GM19463 (cell line): Measurements from ENCODE around the gene GCM1.

Experiments used
- ATAC-seq: cut with Tn5 transposase; IDR thresholded peaks from one replicate; pipeline ENCODE4 v1.9.1; 2021; ENCODE audit warnings: mild to moderate bottlenecking, moderate library complexity; ENCODE audit not compliant: unreplicated experiment

GCM1 gene

GRCh38 chr6:53152576-53152975 is 3.9 kb upstream of the GCM1 start:
- ATAC-seq = no peak

GRCh38 chr6:53151676-53152075 is 3.0 kb upstream of the GCM1 start:
- ATAC-seq = no peak

GRCh38 chr6:53144802-53145201 is 3.8 kb downstream of the GCM1 start:
- no peak for ATAC-seq

- ATAC-seq = no peak
These were observed 4.9 kb downstream of the GCM1 start for GRCh38 chr6:53143710-53144109.

- no peak for ATAC-seq
These were observed 5.8 kb downstream of the GCM1 start for GRCh38 chr6:53142810-53143209.

GRCh38 chr6:53139841-53140413 is 8.7 kb downstream of the GCM1 start:
- no peak for ATAC-seq

GRCh38 chr6:53136000-53136609 is 12.5 kb downstream of the GCM1 start:
- no peak for ATAC-seq

GRCh38 chr6:53134601-53135235 is 13.9 kb downstream of the GCM1 start:
- no peak for ATAC-seq

- ATAC-seq = no peak
These were observed 14.7 kb downstream of the GCM1 start for GRCh38 chr6:53133961-53134360.

GRCh38 chr6:53130569-53131290 is 17.9 kb downstream of the GCM1 start:
- no peak for ATAC-seq

GRCh38 chr6:53128842-53129241 is 19.8 kb downstream of the GCM1 start:
- ATAC-seq = no peak

GRCh38 chr6:53125276-53125675 is 23.4 kb downstream of the GCM1 start:
- ATAC-seq = no peak

- no peak for ATAC-seq
These were observed 24.4 kb downstream of the GCM1 start for GRCh38 chr6:53124131-53124800.

- no peak for ATAC-seq
These were observed 28.8 kb downstream of the GCM1 start for GRCh38 chr6:53119772-53120409.

- ATAC-seq = no peak
These were observed 29.3 kb downstream of the GCM1 start for GRCh38 chr6:53119349-53119748.

GRCh38 chr6:53115741-53116140 is 32.9 kb downstream of the GCM1 start:
- no peak for ATAC-seq

GRCh38 chr6:53115113-53115512 is 33.5 kb downstream of the GCM1 start:
- ATAC-seq = no peak

GRCh38 chr6:53113742-53114141 is 34.9 kb downstream of the GCM1 start:
- no peak for ATAC-seq

GRCh38 chr6:53112871-53113270 is 35.8 kb downstream of the GCM1 start:
- ATAC-seq = no peak

GRCh38 chr6:53112404-53112803 is 36.2 kb downstream of the GCM1 start:
- no peak for ATAC-seq

- no peak for ATAC-seq
These were observed 36.8 kb downstream of the GCM1 start for GRCh38 chr6:53111865-53112264.
